T47D (cell line): Measurements from ENCODE around the gene LEUTX.

Source experiments
- DNase-seq, 2 experiments: peaks; one replicate each; pipeline versions ENCODE4 v3.0.0 to v3.0.0-alpha.2; 2011 to 2012; ENCODE audit warnings: low read depth in 1 of 2, low spot score in 1 of 2
- JUND ChIP-seq: IDR thresholded peaks from 2 replicates; pipeline ENCODE4 v1.6.1; 2012; ENCODE audit warnings: low read depth
- in situ Hi-C: cut with HindIII; loops from 2 replicates; pipeline ENCODE4 v1.10.0; 2016; ENCODE audit warnings: low sequenced_read_pairs, low pct_unique_long_range_greater_than_20kb

Gene LEUTX

GRCh38 chr19:39817888-39818561, 39.4 kb downstream of the LEUTX start:
- in situ Hi-C loops: no loop called here
- TF ChIP-seq JUND: no peak
- DNase-seq: no peak

- no peak for DNase-seq
- no peak for TF ChIP-seq JUND
- in situ Hi-C loops: no loop called here
Measured at GRCh38 chr19:39818626-39819097, 40.0 kb downstream of the LEUTX start.

- DNase-seq: no peak
- no peak for TF ChIP-seq JUND
- in situ Hi-C loops: no loop called here
Measured at GRCh38 chr19:39819786-39820185, 41.1 kb downstream of the LEUTX start.

GRCh38 chr19:39820696-39821095, 42.0 kb downstream of the LEUTX start:
- no peak for TF ChIP-seq JUND
- in situ Hi-C loops: no loop called here
- DNase-seq: no peak

GRCh38 chr19:39823686-39824085, 45.0 kb downstream of the LEUTX start:
- in situ Hi-C loops: no loop called here
- no peak for TF ChIP-seq JUND
- no peak for DNase-seq

GRCh38 chr19:39824143-39825092, 45.8 kb downstream of the LEUTX start:
- TF ChIP-seq JUND: no peak
- no peak for DNase-seq
- in situ Hi-C loops: no loop called here

- no peak for TF ChIP-seq JUND
- DNase-seq: no peak
- in situ Hi-C loops: no loop called here
Measured at GRCh38 chr19:39825093-39825463, 46.4 kb downstream of the LEUTX start.

GRCh38 chr19:39825531-39826076, 47.0 kb downstream of the LEUTX start:
- DNase-seq: no peak
- TF ChIP-seq JUND: no peak
- in situ Hi-C loops: no loop called here

GRCh38 chr19:39826311-39826945, 47.8 kb downstream of the LEUTX start:
- no peak for DNase-seq
- in situ Hi-C loops: no loop called here

GRCh38 chr19:39827216-39827615, 48.6 kb downstream of the LEUTX start:
- DNase-seq: no peak
- no peak for TF ChIP-seq JUND
- in situ Hi-C loops: no loop called here

More at GRCh38 chr19:39826311-39826945, 47.8 kb downstream of the LEUTX start:
- no peak for TF ChIP-seq JUND

- in situ Hi-C loops: no loop called here
- DNase-seq: no peak
- no peak for TF ChIP-seq JUND
Measured at GRCh38 chr19:39828015-39828653, 49.5 kb downstream of the LEUTX start.

GRCh38 chr19:39828654-39829032, 50.0 kb downstream of the LEUTX start:
- no peak for TF ChIP-seq JUND
- no peak for DNase-seq
- in situ Hi-C loops: no loop called here
